ENCODE measurements around the gene PCBP1. TPM values are rescaled to one million over a fixed set of nuclear protein-coding genes. Genes with fewer than 3 reads are reported as not detected.
"Not testable (repeated sequence)": the region's sequence is repeated elsewhere in the genome, so short reads cannot be mapped to it uniquely, and the experiment has no call there.

Gene PCBP1
- total RNA-seq, 1 experiment from 2014 or later: 26.3 TPM

- no peak for DNase-seq (ENCODE audit: extremely low read depth, low read depth)
Observed at GRCh38 chr2:70123051-70123828, 36.0 kb downstream of the PCBP1 start.

GRCh38 chr2:70123829-70124116 lies 36.5 kb downstream of the PCBP1 start:
- no peak for DNase-seq (ENCODE audit: extremely low read depth, low read depth)

GRCh38 chr2:70124983-70125480 lies 37.8 kb downstream of the PCBP1 start:
- DNase-seq (ENCODE audit: extremely low read depth, low read depth): peak; percentile 25

- DNase-seq (ENCODE audit: extremely low read depth, low read depth): no peak
Observed at GRCh38 chr2:70125498-70125898, 38.2 kb downstream of the PCBP1 start.

GRCh38 chr2:70126413-70126812 lies 39.1 kb downstream of the PCBP1 start:
- no peak for DNase-seq (ENCODE audit: extremely low read depth, low read depth)

GRCh38 chr2:70128005-70128404 lies 40.7 kb downstream of the PCBP1 start:
- no peak for DNase-seq (ENCODE audit: extremely low read depth, low read depth)

- not testable (repeated sequence) for DNase-seq (ENCODE audit: extremely low read depth, low read depth)
Observed at GRCh38 chr2:70131344-70132143, 44.3 kb downstream of the PCBP1 start.

- peak; percentile 46 for DNase-seq (ENCODE audit: extremely low read depth, low read depth)
Observed at GRCh38 chr2:70132244-70133126, 45.2 kb downstream of the PCBP1 start.

GRCh38 chr2:70133127-70133452 lies 45.8 kb downstream of the PCBP1 start:
- DNase-seq (ENCODE audit: extremely low read depth, low read depth): no peak

- no peak for DNase-seq (ENCODE audit: extremely low read depth, low read depth)
Observed at GRCh38 chr2:70133491-70134322, 46.4 kb downstream of the PCBP1 start.

GRCh38 chr2:70134323-70134983 lies 47.2 kb downstream of the PCBP1 start:
- not testable (repeated sequence) for DNase-seq (ENCODE audit: extremely low read depth, low read depth)

Small RNA genes lying within 50 kb of the gene (small RNA-seq; reads per million reads assigned to genes)
- gene RN7SL470P: 0 reads per million in 2 experiments

Other genes starting within 250 kb of the PCBP1 start
- 73.0 and 73.7 TPM in 2 replicates for gene SNRNP27, start 193.5 kb upstream of the PCBP1 start, total RNA-seq (2014; rRNA removed; shearing (Covaris generic))
- gene MXD1, start 172.4 kb upstream of the PCBP1 start, total RNA-seq (2014; rRNA removed; shearing (Covaris generic)): 4.4 and 4.9 TPM in 2 replicates
- gene ASPRV1, start 125.8 kb upstream of the PCBP1 start, total RNA-seq (2014; rRNA removed; shearing (Covaris generic)): 0.12 TPM in 1 of 2 replicates, not detected in the other
- gene C2orf42, start 103.5 kb downstream of the PCBP1 start, total RNA-seq (2014; rRNA removed; shearing (Covaris generic)): 15.5 and 15.6 TPM in 2 replicates
- gene TIA1, start 161.2 kb downstream of the PCBP1 start, total RNA-seq (2014; rRNA removed; shearing (Covaris generic)): 53.1 and 66.8 TPM in 2 replicates
- 26.0 and 32.6 TPM in 2 replicates for gene PCYOX1, start 170.7 kb downstream of the PCBP1 start, total RNA-seq (2014; rRNA removed; shearing (Covaris generic))
- gene SNRPG, start 206.3 kb downstream of the PCBP1 start, total RNA-seq (2014; rRNA removed; shearing (Covaris generic)): 476 and 557 TPM in 2 replicates
- 55.9 and 65.5 TPM in 2 replicates for gene FAM136A, start 214.6 kb downstream of the PCBP1 start, total RNA-seq (2014; rRNA removed; shearing (Covaris generic))